ENCODE results near the gene NPDC1.

The NPDC1 gene

GRCh38 chr9:137048655-137049543 is 2.9 kb upstream of the NPDC1 start:
- no peak for TF ChIP-seq FOXP2 (optimal IDR thresholded peaks at IDR 0.05; ENCODE audit: borderline replicate concordance, extremely low read depth, extremely low read length, insufficient read depth)
- TF ChIP-seq SIN3A (IDR thresholded peaks at IDR 0.05; ENCODE audit: borderline replicate concordance, insufficient read depth, low read length): no peak
- no peak for TF ChIP-seq REST (IDR thresholded peaks at IDR 0.05; ENCODE audit: insufficient read depth in 1 of 2, low read depth in 2 of 2, low read length in 2 of 2)
- TF ChIP-seq POLR2AphosphoS5 (IDR thresholded peaks at IDR 0.05; ENCODE audit: low read depth, low read length): no peak
- no peak for TF ChIP-seq TAF1 (IDR thresholded peaks at IDR 0.05; ENCODE audit: borderline replicate concordance, insufficient read depth, low read length)

DNA sequence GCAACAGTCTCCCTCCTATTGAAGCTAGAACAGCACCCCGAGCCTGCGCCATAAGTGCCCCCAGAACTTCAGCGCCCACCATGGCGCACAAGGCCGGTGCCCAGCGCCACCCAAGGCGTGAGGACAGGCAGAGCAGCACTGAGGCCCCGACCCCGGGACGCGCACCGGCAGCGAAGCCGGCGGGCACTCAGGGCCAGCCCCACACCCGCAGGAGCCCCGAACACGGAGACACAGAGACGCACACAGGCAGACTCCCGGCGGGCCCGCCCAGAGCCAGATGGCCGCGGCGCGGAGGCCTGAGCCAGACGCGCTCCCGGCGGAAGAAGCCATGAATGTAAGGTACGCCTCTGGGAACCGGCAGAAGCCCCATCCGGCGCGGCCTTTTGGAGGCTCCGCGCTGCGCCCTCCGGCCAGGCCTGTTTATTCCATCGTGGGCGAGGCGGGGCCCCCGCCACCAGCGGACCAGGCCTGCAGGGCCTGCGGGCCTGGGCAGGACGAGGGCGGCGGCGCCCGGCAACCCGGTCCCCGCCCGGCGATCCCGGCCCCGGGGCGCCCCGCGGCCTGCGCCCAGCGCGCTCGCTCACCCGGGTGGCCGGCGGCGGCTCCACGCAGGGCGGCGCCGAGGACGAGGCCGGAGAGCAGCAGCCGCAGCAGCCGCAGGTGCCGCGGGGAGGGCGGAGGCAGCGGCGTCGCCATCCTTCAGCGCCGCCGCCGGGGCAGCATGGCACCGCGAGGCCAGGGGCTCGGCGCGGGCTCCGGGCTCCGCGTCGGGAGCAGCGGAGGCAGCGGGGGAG is 486 bp downstream of the NPDC1 start:
- TF ChIP-seq REST (IDR thresholded peaks at IDR 0.05; ENCODE audit: insufficient read depth in 1 of 2, low read depth in 2 of 2, low read length in 2 of 2): no peak
- TF ChIP-seq TAF1 (IDR thresholded peaks at IDR 0.05; ENCODE audit: borderline replicate concordance, insufficient read depth, low read length): no peak; the same call in 1 of the 2 replicates
- TF ChIP-seq POLR2AphosphoS5 (IDR thresholded peaks at IDR 0.05; ENCODE audit: low read depth, low read length): no peak

DNA sequence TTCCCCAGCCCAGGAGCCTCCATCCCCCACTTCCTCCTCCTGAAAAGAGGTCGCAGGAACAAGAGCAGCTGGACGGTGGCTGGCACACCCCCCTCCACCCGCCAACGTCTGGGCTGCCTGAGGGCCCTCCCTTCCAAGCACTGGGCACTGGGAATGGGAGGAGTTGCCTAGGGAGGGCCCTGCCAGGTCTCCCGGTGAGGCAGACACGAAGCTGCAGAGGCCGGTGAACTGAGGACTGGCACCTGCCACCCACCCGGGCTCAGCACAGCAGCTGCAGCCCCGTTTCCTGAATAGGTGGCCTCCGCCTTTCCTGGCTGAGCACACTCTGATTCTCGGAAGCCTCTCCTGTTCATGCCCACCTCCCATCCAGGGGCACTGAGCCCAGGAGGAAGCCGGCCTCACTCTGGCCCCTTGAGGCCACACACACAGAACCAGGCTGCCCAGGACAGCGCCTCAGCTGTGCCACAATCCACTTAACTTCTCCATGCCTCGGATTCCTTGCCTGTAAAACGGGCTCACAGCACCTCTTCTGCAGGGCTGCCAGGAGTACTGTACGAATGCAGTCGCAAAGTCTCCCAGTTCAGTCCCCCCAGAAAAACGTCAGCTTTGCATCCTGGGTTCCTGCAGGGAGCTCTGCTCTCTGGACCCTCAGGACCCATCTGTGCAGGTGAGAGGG is 1.3 kb downstream of the NPDC1 start:
- TF ChIP-seq REST (IDR thresholded peaks at IDR 0.05; ENCODE audit: insufficient read depth in 1 of 2, low read depth in 2 of 2, low read length in 2 of 2): no peak
- TF ChIP-seq SIN3A (IDR thresholded peaks at IDR 0.05; ENCODE audit: borderline replicate concordance, insufficient read depth, low read length): no peak
- TF ChIP-seq POLR2AphosphoS5 (IDR thresholded peaks at IDR 0.05; ENCODE audit: low read depth, low read length): no peak
- no peak for TF ChIP-seq FOXP2 (optimal IDR thresholded peaks at IDR 0.05; ENCODE audit: borderline replicate concordance, extremely low read depth, extremely low read length, insufficient read depth)
- TF ChIP-seq TAF1 (IDR thresholded peaks at IDR 0.05; ENCODE audit: borderline replicate concordance, insufficient read depth, low read length): no peak

- TF ChIP-seq TAF1 (IDR thresholded peaks at IDR 0.05; ENCODE audit: borderline replicate concordance, insufficient read depth, low read length): no peak
- TF ChIP-seq SIN3A (IDR thresholded peaks at IDR 0.05; ENCODE audit: borderline replicate concordance, insufficient read depth, low read length): no peak
- TF ChIP-seq POLR2AphosphoS5 (IDR thresholded peaks at IDR 0.05; ENCODE audit: low read depth, low read length): no peak
- no peak for TF ChIP-seq REST (IDR thresholded peaks at IDR 0.05; ENCODE audit: insufficient read depth in 1 of 2, low read depth in 2 of 2, low read length in 2 of 2)
- TF ChIP-seq FOXP2 (optimal IDR thresholded peaks at IDR 0.05; ENCODE audit: borderline replicate concordance, extremely low read depth, extremely low read length, insufficient read depth): no peak
These were observed 1.9 kb downstream of the NPDC1 start for GRCh38 chr9:137044037-137044436.
